RWPE2 (cell line): ENCODE measurements around the gene CABLES2.
A peak's percentile ranks its signal among the peaks of the same experiment; 100 is the strongest.

Experiments
- ATAC-seq: fragments of 200-7000 bp; cut with Tn5 transposase; 3 replicates; pipeline ENCODE4 v1.9.1; 2021; ENCODE audit warnings: low read depth
- DNase-seq: peaks from one replicate; pipeline ENCODE4 v3.0.0-alpha.2; 2020; ENCODE audit warnings: low spot score
- H3K27ac ChIP-seq: fragments of 450-650 bp; 2 replicates; pipeline ENCODE4 v1.5.1; 2017; ENCODE audit warnings: mild to moderate bottlenecking; ENCODE audit not compliant: poor library complexity, severe bottlenecking
- H3K27me3 ChIP-seq: fragments of 250-450 bp; sonication (Bioruptor Pico); 2 replicates; pipeline ENCODE4 v1.5.1; 2021; ENCODE audit warnings: mild to moderate bottlenecking, moderate library complexity; ENCODE audit not compliant: insufficient read depth, poor library complexity, severe bottlenecking
- H3K36me3 ChIP-seq: fragments of 250-450 bp; sonication (Bioruptor Pico); 2 replicates; pipeline ENCODE4 v1.5.1; 2020; ENCODE audit warnings: low read depth, mild to moderate bottlenecking, moderate library complexity
- H3K4me1 ChIP-seq: fragments of 250-450 bp; sonication (Bioruptor Pico); 2 replicates; pipeline ENCODE4 v1.5.1; 2021; ENCODE audit warnings: mild to moderate bottlenecking, moderate library complexity; ENCODE audit not compliant: insufficient read depth, poor library complexity, severe bottlenecking
- H3K4me3 ChIP-seq: fragments of 250-450 bp; sonication (Bioruptor Pico); 2 replicates; pipeline ENCODE4 v1.5.1; 2021; ENCODE audit warnings: mild to moderate bottlenecking, moderate library complexity; ENCODE audit not compliant: severe bottlenecking
- H3K9me3 ChIP-seq: fragments of 250-450 bp; sonication (Bioruptor Pico); 2 replicates; pipeline ENCODE4 v1.5.1; 2021; ENCODE audit warnings: mild to moderate bottlenecking, moderate library complexity; ENCODE audit not compliant: severe bottlenecking
- TF ChIP-seq, protein P1 (sequence below): fragments of 450-650 bp; IDR thresholded peaks from one replicate; pipeline ENCODE4 v1.5.1; 2017; ENCODE audit warnings: mild to moderate bottlenecking, moderate library complexity; ENCODE audit not compliant: poor library complexity, severe bottlenecking

The CABLES2 gene

DNA sequence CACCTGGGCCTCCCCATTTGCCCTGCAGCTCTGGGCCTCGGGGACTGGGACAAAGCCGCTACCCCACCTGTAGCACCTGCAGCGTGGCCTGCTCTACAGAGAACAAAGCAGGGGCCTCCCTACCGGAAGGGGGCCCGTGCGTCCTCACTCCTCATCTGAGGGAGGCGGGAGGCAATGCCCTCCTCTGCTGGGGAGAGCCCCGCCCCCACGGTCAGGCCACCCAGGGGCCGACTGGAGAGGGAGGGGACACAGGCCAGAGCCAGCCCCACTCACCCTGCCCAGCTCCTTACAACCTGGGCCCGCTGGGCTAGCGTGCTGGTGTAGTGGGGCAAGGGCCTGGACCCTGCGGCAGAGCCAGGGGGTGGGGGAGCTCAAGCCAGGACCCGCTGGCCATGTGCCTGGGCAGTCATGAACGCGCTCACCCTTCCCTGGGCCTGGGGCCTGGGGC is 48.0 kb downstream of the CABLES2 start:
- Histone ChIP-seq H3K27me3 (no peaks in the 10 kb centered on the region), H3K9me3 (no peaks in the 10 kb centered on the region), H3K4me3 (peak overlapping the region; percentile 0), H3K27ac (peak overlapping the region; percentile 99), H3K36me3 (peaks cover 81% of the 10 kb centered on the region), H3K4me1 (peaks cover 93% of the 10 kb centered on the region)
- peak; percentile 11 for ATAC-seq
- peak; percentile 97 for DNase-seq
- TF ChIP-seq, protein P1, sequence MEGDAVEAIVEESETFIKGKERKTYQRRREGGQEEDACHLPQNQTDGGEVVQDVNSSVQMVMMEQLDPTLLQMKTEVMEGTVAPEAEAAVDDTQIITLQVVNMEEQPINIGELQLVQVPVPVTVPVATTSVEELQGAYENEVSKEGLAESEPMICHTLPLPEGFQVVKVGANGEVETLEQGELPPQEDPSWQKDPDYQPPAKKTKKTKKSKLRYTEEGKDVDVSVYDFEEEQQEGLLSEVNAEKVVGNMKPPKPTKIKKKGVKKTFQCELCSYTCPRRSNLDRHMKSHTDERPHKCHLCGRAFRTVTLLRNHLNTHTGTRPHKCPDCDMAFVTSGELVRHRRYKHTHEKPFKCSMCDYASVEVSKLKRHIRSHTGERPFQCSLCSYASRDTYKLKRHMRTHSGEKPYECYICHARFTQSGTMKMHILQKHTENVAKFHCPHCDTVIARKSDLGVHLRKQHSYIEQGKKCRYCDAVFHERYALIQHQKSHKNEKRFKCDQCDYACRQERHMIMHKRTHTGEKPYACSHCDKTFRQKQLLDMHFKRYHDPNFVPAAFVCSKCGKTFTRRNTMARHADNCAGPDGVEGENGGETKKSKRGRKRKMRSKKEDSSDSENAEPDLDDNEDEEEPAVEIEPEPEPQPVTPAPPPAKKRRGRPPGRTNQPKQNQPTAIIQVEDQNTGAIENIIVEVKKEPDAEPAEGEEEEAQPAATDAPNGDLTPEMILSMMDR, result peak; percentile 22

DNA sequence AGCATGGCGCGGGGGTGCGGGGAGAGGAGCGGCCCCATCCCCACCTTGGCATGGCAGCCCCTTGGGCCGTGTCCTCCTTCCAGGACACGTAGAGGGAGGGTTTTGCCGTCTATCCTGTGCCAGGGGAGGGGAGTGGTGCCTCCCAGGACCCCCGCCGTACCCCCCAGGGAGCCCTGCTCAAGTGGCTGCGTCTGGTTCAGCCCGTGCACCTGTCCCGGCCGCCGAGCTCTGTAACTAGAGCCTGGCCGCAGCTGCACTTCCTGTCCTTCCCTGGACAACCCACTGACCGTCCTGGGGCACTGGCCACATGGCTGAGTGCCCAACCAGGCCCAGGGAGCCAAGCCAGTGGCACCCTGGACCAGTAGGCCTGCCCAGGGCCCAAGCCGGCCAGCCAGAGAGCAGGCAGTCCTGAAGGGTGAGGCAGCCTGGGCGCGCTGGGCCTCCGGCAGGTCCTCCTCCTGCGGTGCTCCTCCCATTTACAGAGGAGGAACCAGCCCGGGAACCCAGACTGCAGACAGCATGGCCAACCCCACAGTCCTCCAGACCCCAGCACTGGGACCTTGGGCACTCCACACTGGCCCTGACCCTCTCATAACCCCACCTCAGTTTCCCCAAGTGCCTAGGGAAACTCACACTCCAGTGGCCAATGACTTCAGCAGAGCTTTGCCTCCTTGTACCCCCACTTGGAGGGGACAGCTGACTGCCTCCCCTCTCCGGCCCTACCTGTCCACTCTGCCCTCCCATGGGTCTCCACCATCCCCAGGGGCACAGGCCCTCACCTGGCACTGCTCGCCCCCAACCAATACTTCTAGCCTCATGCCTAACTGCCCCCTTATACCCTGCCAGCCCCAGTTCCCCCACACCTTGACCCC is 48.7 kb downstream of the CABLES2 start:
- Histone ChIP-seq H3K36me3 (peaks cover 77% of the 10 kb centered on the region), H3K27ac (peak overlapping the region; percentile 99), H3K27me3 (no peaks in the 10 kb centered on the region), H3K4me3 (peak overlapping the region; percentile 0), H3K9me3 (no peaks in the 10 kb centered on the region), H3K4me1 (peaks cover 92% of the 10 kb centered on the region)
- DNase-seq (peak; percentile 96), ATAC-seq (peak; percentile 4)
- TF ChIP-seq, protein P1, result no peak

DNA sequence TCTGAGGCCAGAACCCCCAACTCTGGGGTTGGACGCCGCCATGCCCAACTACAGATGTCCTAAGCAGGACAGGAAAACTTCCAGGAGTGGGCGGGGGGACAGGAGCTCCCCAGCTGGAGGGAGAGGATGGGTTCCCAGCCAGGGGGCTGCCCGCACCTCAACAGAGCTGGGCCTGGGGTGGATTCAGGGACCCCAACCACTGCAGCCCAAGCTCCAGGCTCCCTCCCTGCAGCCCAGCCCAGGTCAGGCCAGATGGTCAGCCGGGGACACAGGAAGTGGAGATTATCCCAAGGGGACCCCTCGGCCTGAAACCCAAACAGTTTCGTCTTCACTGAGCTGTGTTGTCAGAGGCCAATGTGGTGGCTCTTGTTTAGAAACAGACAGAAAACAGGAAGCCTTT is 49.4 kb downstream of the CABLES2 start:
- no peaks in the 10 kb centered on the region for H3K27me3 ChIP-seq
- H3K4me3 ChIP-seq, result no peak overlapping the region
- ATAC-seq (no peak), DNase-seq (no peak)
- H3K36me3 ChIP-seq, result peaks cover 77% of the 10 kb centered on the region
- TF ChIP-seq, protein P1, result no peak
- H3K27ac ChIP-seq, result peak overlapping the region; percentile 99
- peaks cover 92% of the 10 kb centered on the region for H3K4me1 ChIP-seq
- no peaks in the 10 kb centered on the region for H3K9me3 ChIP-seq

DNA sequence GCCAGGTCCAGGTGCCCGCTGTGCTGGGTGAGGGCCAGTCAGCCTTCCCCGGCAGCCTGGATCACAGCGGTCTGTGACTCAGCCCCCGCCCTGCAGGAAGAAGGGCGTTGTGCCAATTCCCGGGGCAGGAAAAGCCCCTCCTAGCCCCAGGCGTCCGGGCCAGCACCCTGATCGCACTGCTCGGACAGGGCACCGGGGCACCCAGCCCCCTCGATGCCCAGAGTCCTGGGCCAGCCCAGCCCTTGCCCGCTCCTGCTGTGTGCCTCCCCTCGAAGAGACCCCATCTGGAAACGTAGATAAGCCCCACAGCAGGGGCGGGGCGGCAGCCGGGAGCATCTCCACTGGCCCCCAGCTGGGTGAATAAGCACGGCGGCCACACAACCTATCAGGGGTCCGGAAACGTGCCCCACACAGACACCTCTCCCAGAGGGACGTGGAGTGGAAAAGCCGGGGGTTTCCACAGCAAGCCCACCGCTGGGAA is 49.9 kb downstream of the CABLES2 start:
- Histone ChIP-seq H3K27me3 (no peaks in the 10 kb centered on the region), H3K9me3 (no peaks in the 10 kb centered on the region), H3K4me1 (peaks cover 92% of the 10 kb centered on the region), H3K4me3 (no peak overlapping the region), H3K27ac (peak overlapping the region; percentile 99), H3K36me3 (peaks cover 77% of the 10 kb centered on the region)
- TF ChIP-seq, protein P1, result no peak
- ATAC-seq (peak; percentile 11), DNase-seq (no peak)
